Kidney (tissue), 14 donors: Measurements from ENCODE around the gene MAL. TPM values are rescaled to one million over a fixed set of nuclear protein-coding genes. Genes with fewer than 3 reads are reported as not detected.

Source experiments
- DNase-seq, 5 donors: peaks; one replicate each; pipeline ENCODE4 v3.0.0-alpha.2; 2013 to 2020
- FAIRE-seq: peaks from 2 replicates; lab custom pipeline; 2012; peaks lifted over from hg19 to GRCh38; lab: Jason Lieb, UNC
- H3K27ac ChIP-seq, 2 donors: one replicate each; pipeline ENCODE4 v1.7.0; 2013; ENCODE audit warnings: low read depth in 2 of 2, low read length in 2 of 2, inconsistent platforms in 1 of 2
- H3K27me3 ChIP-seq: one replicate; pipeline ENCODE4 v1.7.1; 2013; ENCODE audit warnings: low read length, inconsistent platforms; ENCODE audit not compliant: control insufficient read depth, insufficient read depth
- H3K36me3 ChIP-seq, 3 donors: one replicate each; pipeline versions ENCODE4 v1.7.0 to v1.7.1; 2013; ENCODE audit warnings: low read length in 3 of 3, control low read depth in 1 of 3, inconsistent platforms in 1 of 3; ENCODE audit not compliant: insufficient read depth in 3 of 3, control insufficient read depth in 2 of 3
- H3K4me1 ChIP-seq, 3 donors: one replicate each; pipeline versions ENCODE4 v1.7.0 to v1.7.1; 2013; ENCODE audit warnings: low read length in 3 of 3, inconsistent platforms in 1 of 3, low read depth in 1 of 3; ENCODE audit not compliant: control insufficient read depth in 2 of 3, insufficient read depth in 2 of 3
- H3K4me3 ChIP-seq, 3 donors: one replicate each; pipeline versions ENCODE4 v1.7.0 to v1.8.1; 2013; ENCODE audit warnings: low read length in 3 of 3, control low read depth in 1 of 3, inconsistent platforms in 1 of 3
- H3K9ac ChIP-seq, 3 donors: one replicate each; pipeline versions ENCODE4 v1.7.0 to v1.7.1; 2013; ENCODE audit warnings: low read length in 3 of 3, control low read depth in 1 of 3, inconsistent platforms in 1 of 3
- H3K9me3 ChIP-seq, 3 donors: one replicate each; pipeline versions ENCODE4 v1.7.0 to v1.7.1; 2013; ENCODE audit warnings: low read length in 3 of 3, control low read depth in 1 of 3, inconsistent platforms in 1 of 3; ENCODE audit not compliant: control insufficient read depth in 2 of 3, insufficient read depth in 1 of 3
- CTCF ChIP-seq: IDR thresholded peaks from 3 replicates; pipeline ENCODE4 v1.5.1; 2012; ENCODE audit warnings: mild to moderate bottlenecking, moderate library complexity, borderline replicate concordance; ENCODE audit not compliant: insufficient read depth; ENCODE audit errors: extremely low read depth
- intact Hi-C: fragments of 100-400 bp; cut with DNase I; formaldehyde crosslinking; loops from one replicate; pipeline ENCODE4 v1.11.1; 2022
- polyA plus RNA-seq: library from polyadenylated mRNA; stranded (reverse); fragments of 350-450 nt; fragmentation: Illumina TruSeq; extraction: RNeasy Lipid Tissue Mini Kit (QIAGEN cat#74804); gene quantifications from one replicate; pipeline ENCODE4 v1.2.3, GENCODE V29; 2014; ENCODE audit warnings: low read depth, low replicate concordance; ENCODE audit not compliant: insufficient read depth
- total RNA-seq: library from RNA; stranded (reverse); fragmentation: NEBNext Ultra II Directional; extraction: Animal tissue kit (Norgen Biotek cat#: 25700); gene quantifications from one replicate; pipeline ENCODE4 v1.2.1, GENCODE V29; 2021
- donor health status: control.
- donor health status: control.
- donor health status: control.
- donor health status: control.
- donor health status: control.
- donor health status: DM: yes; HTN: yes; CAD: no.
- donor health status: Normal renal cell carcinoma (clear cell type).

The MAL gene
- total and polyA plus RNA-seq, 2 donors from 2014 or later = 477 to 1,006 TPM

DNA sequence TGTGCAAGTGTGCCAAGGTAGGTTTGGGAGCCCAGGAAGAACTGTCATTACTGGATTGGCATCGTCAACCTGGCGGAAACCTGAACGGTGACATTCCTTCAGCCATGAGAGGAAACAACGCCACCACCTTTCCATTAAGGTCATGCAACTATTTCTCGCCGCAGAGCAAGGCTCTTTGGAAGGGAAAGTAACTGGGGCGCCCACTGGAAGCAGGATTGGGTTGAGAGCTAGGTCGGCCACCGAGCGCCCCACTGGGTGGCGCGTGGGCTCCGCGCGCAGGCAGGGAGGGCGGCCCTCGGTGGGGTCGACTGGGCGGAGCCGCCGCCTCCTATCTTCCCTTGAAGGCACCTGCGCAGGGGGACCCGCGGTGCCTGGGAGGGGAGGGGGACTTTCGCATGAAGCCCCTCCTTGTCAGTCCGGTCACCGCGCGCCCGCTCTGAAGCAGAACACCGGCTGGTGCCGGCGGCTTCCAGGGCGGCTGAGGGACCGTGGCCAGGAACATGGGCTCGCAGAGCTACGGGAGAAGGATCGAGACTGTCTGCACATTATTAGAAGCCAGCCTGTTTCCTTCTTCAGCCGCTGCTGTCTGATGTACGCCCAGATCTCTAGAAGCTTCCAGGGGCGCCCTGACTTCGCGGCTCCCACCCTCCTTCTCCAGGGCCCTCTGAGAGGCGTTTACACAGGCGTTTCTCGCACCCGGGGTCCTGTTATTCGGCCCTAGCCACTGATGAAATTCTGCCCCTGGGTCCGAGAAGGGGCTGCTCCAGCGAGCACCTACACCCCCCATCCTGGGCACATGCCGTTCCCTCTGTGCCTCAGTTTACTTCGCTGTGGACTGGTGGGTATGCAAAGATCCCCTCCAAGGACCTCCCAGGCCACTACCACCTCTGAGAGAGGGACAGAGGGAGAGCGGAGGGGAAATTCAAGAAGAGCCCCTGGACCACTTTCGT, 27.3 kb upstream of the MAL start:
- peak overlapping the region; percentile 47 to 51 for H3K27ac ChIP-seq
- peak; percentile 19 for TF ChIP-seq CTCF
- H3K4me3 ChIP-seq = peak overlapping the region in 1 of 3 donors; percentile 35
- peaks cover 0 to 12% (median 4%) of the 10 kb centered on the region in 3 donors for H3K4me1 ChIP-seq
- FAIRE-seq (no peak), DNase-seq (peak; percentile 51 to 79 (median 72))
- H3K9ac ChIP-seq = peak overlapping the region in 1 of 3 donors; percentile 46
- intact Hi-C loops = no loop called here
- H3K9me3 ChIP-seq = no peaks in the 10 kb centered on the region
- peaks cover 2% of the 10 kb centered on the region for H3K27me3 ChIP-seq
- no peaks in the 10 kb centered on the region for H3K36me3 ChIP-seq

GRCh38 chr2:94999431-94999883, 26.1 kb upstream of the MAL start:
- Histone ChIP-seq H3K27ac (no peak overlapping the region), H3K4me1 (peaks cover 4 to 19% (median 10%) of the 10 kb centered on the region in 3 donors), H3K9ac (no peak overlapping the region), H3K4me3 (no peak overlapping the region), H3K9me3 (no peaks in the 10 kb centered on the region), H3K27me3 (peaks cover 2% of the 10 kb centered on the region), H3K36me3 (no peaks in the 10 kb centered on the region)
- FAIRE-seq (no peak), DNase-seq (peak in 1 of 5 donors; percentile 46)
- intact Hi-C loops = no loop called here
- no peak for TF ChIP-seq CTCF

- H3K9me3 ChIP-seq = no peaks in the 10 kb centered on the region
- H3K36me3 ChIP-seq = no peaks in the 10 kb centered on the region
- FAIRE-seq (no peak), DNase-seq (peak in 2 of 5 donors; percentile 25 to 29)
- no peak for TF ChIP-seq CTCF
- intact Hi-C loops = no loop called here
- H3K4me3 ChIP-seq = no peak overlapping the region
- H3K4me1 ChIP-seq = peaks cover under 1 to 24% (median 17%) of the 10 kb centered on the region in 3 donors
- H3K27ac ChIP-seq = peak overlapping the region in 1 of 2 donors; percentile 49
- H3K27me3 ChIP-seq = peaks cover 2% of the 10 kb centered on the region
- no peak overlapping the region for H3K9ac ChIP-seq
These were observed 24.4 kb upstream of the MAL start for GRCh38 chr2:95001051-95001562.
